Astrocyte (in vitro differentiated cells and primary cell): ENCODE data around the gene KLF11.

Experiments
- EZH2 ChIP-seq: IDR thresholded peaks from 2 replicates; pipeline ENCODE4 v1.6.1; 2012; ENCODE audit warnings: mild to moderate bottlenecking, low read length, inconsistent platforms; ENCODE audit not compliant: insufficient read depth
- TF ChIP-seq, protein P1 (sequence below): IDR thresholded peaks from 2 replicates; pipeline ENCODE4 v1.5.1; 2011; ENCODE audit warnings: low read depth, mild to moderate bottlenecking, inconsistent platforms, low read length, moderate library complexity; ENCODE audit not compliant: insufficient read depth

DNA sequence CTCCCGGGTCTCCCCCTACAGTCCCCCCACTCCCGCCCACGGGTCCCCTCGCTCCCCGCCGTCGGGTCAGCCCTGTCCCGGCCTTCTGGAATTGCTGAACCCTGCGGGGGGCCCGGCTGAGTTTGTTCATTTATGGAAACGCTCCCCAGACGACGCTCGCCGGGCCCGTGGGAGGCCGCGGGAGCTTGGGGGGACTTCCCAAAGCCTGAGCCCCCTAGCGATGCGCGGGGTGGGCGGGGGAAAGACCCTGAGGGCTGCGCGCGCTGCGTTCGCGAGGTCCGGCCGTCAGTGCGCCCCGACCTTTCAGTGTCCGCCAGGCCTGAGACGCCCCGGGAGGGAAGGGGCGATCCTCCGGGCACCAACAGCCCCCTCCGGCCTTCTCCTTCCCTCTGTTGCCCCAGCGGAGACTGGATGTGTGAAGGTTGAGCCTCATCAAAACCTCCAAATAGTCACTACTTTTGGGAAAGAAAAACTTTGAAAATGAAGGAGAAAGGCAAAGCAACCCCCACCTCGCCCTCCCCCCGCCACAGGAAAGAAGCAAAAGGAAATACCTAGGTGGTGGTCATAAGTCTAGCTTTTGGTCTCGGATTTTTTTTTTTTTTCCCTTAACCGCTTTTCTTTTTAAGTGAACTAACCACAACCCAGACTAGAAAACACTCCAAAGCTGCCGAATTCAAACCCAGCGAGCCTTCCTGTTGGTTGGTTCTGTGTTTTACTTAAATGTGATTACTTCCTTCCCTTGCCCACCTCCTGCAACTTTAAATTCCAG lies 37.4 kb downstream of the KLF11 start:
- TF ChIP-seq, protein P1, sequence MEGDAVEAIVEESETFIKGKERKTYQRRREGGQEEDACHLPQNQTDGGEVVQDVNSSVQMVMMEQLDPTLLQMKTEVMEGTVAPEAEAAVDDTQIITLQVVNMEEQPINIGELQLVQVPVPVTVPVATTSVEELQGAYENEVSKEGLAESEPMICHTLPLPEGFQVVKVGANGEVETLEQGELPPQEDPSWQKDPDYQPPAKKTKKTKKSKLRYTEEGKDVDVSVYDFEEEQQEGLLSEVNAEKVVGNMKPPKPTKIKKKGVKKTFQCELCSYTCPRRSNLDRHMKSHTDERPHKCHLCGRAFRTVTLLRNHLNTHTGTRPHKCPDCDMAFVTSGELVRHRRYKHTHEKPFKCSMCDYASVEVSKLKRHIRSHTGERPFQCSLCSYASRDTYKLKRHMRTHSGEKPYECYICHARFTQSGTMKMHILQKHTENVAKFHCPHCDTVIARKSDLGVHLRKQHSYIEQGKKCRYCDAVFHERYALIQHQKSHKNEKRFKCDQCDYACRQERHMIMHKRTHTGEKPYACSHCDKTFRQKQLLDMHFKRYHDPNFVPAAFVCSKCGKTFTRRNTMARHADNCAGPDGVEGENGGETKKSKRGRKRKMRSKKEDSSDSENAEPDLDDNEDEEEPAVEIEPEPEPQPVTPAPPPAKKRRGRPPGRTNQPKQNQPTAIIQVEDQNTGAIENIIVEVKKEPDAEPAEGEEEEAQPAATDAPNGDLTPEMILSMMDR: no peak
- peak; percentile 85 for TF ChIP-seq EZH2
